Esophagus squamous epithelium (tissue), 5 donors: ENCODE results near the gene VPS35L. TPM values are rescaled to one million over a fixed set of nuclear protein-coding genes. Genes with fewer than 3 reads are reported as not detected.

Experiments used
- DNase-seq: peaks from one replicate; lab custom pipeline; 2025; lab: John Stamatoyannopoulos, UW
- H3K27ac ChIP-seq, 4 donors: fragments of 200-600 bp; sonication (generic); one replicate each; pipeline ENCODE4 v1.5.1; 2016 to 2019; ENCODE audit warnings: mild to moderate bottlenecking in 1 of 4
- H3K27me3 ChIP-seq, 4 donors: fragments of 200-600 bp; sonication (generic); 1 replicate in 3 of 4; 2 replicates in 1 of 4; pipeline versions ENCODE4 v1.5.1 to v1.6.0; 2017 to 2021; ENCODE audit warnings: antibody characterized with exemption in 1 of 4
- H3K36me3 ChIP-seq, 3 donors: fragments of 200-600 bp; sonication (generic); one replicate each; pipeline ENCODE4 v1.5.1; 2016 to 2019
- H3K4me1 ChIP-seq, 3 donors: fragments of 200-600 bp; sonication (generic); one replicate each; pipeline ENCODE4 v1.5.1; 2017 to 2019
- H3K4me3 ChIP-seq, 4 donors: fragments of 200-600 bp; sonication (generic); 1 replicate in 3 of 4; 2 replicates in 1 of 4; pipeline ENCODE4 v1.5.1; 2016 to 2019; ENCODE audit warnings: mild to moderate bottlenecking in 2 of 4, moderate library complexity in 1 of 4
- H3K9me3 ChIP-seq, 3 donors: fragments of 200-600 bp; sonication (generic); one replicate each; pipeline ENCODE4 v1.5.1; 2016 to 2019
- CTCF ChIP-seq, 6 experiments: fragments of 450-650 bp in 4 of 6; fragments of 200-600 bp in 2 of 6; sonication (generic) in 2 of 6; IDR thresholded peaks; one replicate each; pipeline ENCODE4 v1.5.1; 2016 to 2019; ENCODE audit warnings: antibody characterized with exemption in 6 of 6, mild to moderate bottlenecking in 4 of 6, moderate library complexity in 4 of 6
- POLR2A ChIP-seq, 4 donors: fragments of 450-650 bp; IDR thresholded peaks; one replicate each; pipeline ENCODE4 v1.6.1; 2017; ENCODE audit warnings: antibody characterized with exemption in 4 of 4, mild to moderate bottlenecking in 4 of 4, moderate library complexity in 3 of 4
- WGBS, 2 donors: methylation state at CpG; one replicate each; pipeline ENCODE4 v1.1.5; 2018; 5-methylcytosine and 5-hydroxymethylcytosine counted together
- intact Hi-C: fragments of 100-400 bp; cut with DNase I; formaldehyde crosslinking; loops from one replicate; pipeline ENCODE4 v1.15.0; 2022
- total RNA-seq, 4 donors: library from RNA; depleted of rRNA; stranded (reverse); fragments of >200 nt; gene quantifications; one replicate each; pipeline ENCODE4 v1.1.0, GENCODE V29; 2016
- donor health status: DM: yes; HTN: yes; CAD: no.

The VPS35L gene
- total RNA-seq, 4 donors from 2014 or later, result 20.8 to 32.9 (median 23.9) TPM

- H3K4me1 ChIP-seq, result no peaks in the 10 kb centered on the region
- DNase-seq, result no peak
- H3K9me3 ChIP-seq, result no peaks in the 10 kb centered on the region
- intact Hi-C loops, result no loop called here
- no peak for TF ChIP-seq CTCF (IDR thresholded peaks at IDR 0.05)
- no peak for TF ChIP-seq POLR2A (IDR thresholded peaks at IDR 0.05)
- no peak overlapping the region for H3K4me3 ChIP-seq
- H3K36me3 ChIP-seq, result peaks cover 0 to 95% (median 0%) of the 10 kb centered on the region in 3 donors
- WGBS, 2 donors, result 96 to 98% methylated on average over 13 of the region's 13 CpGs
- no peaks in the 10 kb centered on the region for H3K27me3 ChIP-seq
- H3K27ac ChIP-seq, result no peak overlapping the region
Observed at GRCh38 chr16:19610200-19610599, 54.7 kb downstream of the VPS35L start.

DNA sequence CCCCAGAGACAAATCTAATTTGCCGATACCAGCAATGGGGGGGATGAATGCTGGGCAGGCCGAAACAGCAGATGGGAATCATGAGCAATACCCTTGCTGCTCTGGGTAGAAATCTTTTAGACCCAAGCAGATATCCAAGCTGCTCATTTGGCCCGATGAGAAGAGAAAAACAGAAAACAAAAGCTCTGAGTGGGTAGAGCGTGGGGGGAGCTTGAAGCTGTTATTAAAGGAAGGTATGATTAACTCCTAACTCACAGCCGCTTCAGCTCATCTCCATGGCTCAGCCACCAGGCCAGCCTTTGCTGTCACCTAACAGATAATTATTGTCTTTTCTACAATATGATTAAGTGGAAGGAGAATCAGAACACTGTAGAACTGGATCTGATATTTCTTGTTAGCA, 58.3 kb downstream of the VPS35L start:
- H3K4me3 ChIP-seq, result no peak overlapping the region
- 92 to 96% methylated on average over 5 of the region's 5 CpGs for WGBS, 2 donors
- no peak for TF ChIP-seq CTCF (IDR thresholded peaks at IDR 0.05)
- no peak for TF ChIP-seq POLR2A (IDR thresholded peaks at IDR 0.05)
- H3K27me3 ChIP-seq, result no peaks in the 10 kb centered on the region
- no peak overlapping the region for H3K27ac ChIP-seq
- no peaks in the 10 kb centered on the region for H3K4me1 ChIP-seq
- no peaks in the 10 kb centered on the region for H3K9me3 ChIP-seq
- peaks cover 0 to 98% (median 0%) of the 10 kb centered on the region in 3 donors for H3K36me3 ChIP-seq
- intact Hi-C loops, result no loop called here
- no peak for DNase-seq

DNA sequence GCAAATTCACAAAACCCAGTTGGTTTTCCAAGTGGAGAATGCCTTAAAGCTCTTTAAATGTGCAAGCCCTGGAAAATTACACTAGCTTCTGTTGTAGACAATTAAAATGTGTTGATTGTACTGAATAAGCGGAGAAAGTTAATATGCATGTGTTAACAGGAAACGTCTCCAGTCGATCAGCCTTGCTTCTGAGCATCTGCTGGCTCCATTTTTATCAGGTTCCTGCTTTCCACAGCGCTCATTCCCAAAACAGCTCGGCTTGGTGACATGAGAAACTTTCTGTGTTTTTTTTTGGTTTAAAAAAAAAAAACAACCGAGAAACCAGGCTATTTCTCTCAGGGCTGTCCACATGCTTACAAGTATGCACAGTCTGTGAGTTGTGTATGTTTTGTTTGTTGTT, 60.7 kb downstream of the VPS35L start:
- Histone ChIP-seq H3K27me3 (no peaks in the 10 kb centered on the region), H3K9me3 (no peaks in the 10 kb centered on the region), H3K27ac (no peak overlapping the region), H3K36me3 (peaks cover 0 to 93% (median 0%) of the 10 kb centered on the region in 3 donors), H3K4me1 (no peaks in the 10 kb centered on the region), H3K4me3 (no peak overlapping the region)
- WGBS, 2 donors, result 86 to 92% methylated on average over 6 of the region's 6 CpGs
- DNase-seq, result no peak
- intact Hi-C loops, result no loop called here
- TF ChIP-seq POLR2A (IDR thresholded peaks at IDR 0.05), result no peak

GRCh38 chr16:19618876-19619275, 63.4 kb downstream of the VPS35L start:
- no peak for DNase-seq
- H3K9me3 ChIP-seq, result no peaks in the 10 kb centered on the region
- no peaks in the 10 kb centered on the region for H3K4me1 ChIP-seq
- no peaks in the 10 kb centered on the region for H3K27me3 ChIP-seq
- no peak overlapping the region for H3K27ac ChIP-seq
- H3K36me3 ChIP-seq, result peaks cover 0 to 67% (median 0%) of the 10 kb centered on the region in 3 donors
- H3K4me3 ChIP-seq, result no peak overlapping the region
- 91 to 96% methylated on average over 8 to 9 of the region's 9 CpGs for WGBS, 2 donors
- intact Hi-C loops, result no loop called here
- TF ChIP-seq CTCF (IDR thresholded peaks at IDR 0.05) (no peak), POLR2A (IDR thresholded peaks at IDR 0.05) (no peak)

- Histone ChIP-seq H3K36me3 (peaks cover 0 to 62% (median 0%) of the 10 kb centered on the region in 3 donors), H3K4me3 (no peak overlapping the region), H3K4me1 (no peaks in the 10 kb centered on the region), H3K27me3 (no peaks in the 10 kb centered on the region), H3K9me3 (no peaks in the 10 kb centered on the region), H3K27ac (no peak overlapping the region)
- DNase-seq, result no peak
- TF ChIP-seq POLR2A (IDR thresholded peaks at IDR 0.05) (no peak), CTCF (IDR thresholded peaks at IDR 0.05) (no peak)
- intact Hi-C loops, result no loop called here
- 77 to 83% methylated on average over 3 of the region's 3 CpGs for WGBS, 2 donors
Observed at GRCh38 chr16:19621445-19621844, 65.9 kb downstream of the VPS35L start.

DNA sequence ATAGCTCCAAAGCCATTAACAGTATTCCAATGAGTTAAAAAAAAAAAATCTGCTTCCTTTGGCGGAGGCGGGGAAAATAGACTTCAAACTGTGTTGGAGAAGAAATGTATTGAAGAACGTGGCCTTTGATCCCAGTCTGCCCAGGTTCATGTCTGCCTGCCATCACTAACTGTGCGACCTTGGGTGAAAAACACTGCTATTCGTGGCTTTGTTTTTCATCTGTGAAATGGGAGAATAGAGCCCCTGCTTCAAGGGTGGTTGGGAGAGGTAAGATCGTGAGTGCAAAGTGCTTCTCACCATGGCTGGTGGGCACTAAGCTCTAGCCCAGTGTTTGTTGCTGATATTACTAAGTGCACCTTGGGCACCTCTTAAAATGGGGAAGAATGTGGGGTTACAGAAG, 69.5 kb downstream of the VPS35L start:
- H3K27me3 ChIP-seq, result no peaks in the 10 kb centered on the region
- peaks cover 0 to 65% (median 0%) of the 10 kb centered on the region in 3 donors for H3K36me3 ChIP-seq
- TF ChIP-seq POLR2A (IDR thresholded peaks at IDR 0.05) (no peak), CTCF (IDR thresholded peaks at IDR 0.05) (no peak)
- intact Hi-C loops, result no loop called here
- WGBS, 2 donors, result 92 to 94% methylated on average over 6 of the region's 6 CpGs
- H3K27ac ChIP-seq, result no peak overlapping the region
- DNase-seq, result no peak
- no peaks in the 10 kb centered on the region for H3K4me1 ChIP-seq
- no peaks in the 10 kb centered on the region for H3K9me3 ChIP-seq
- no peak overlapping the region for H3K4me3 ChIP-seq
